COR-L47 (cell line): ENCODE measurements around the gene POLR2B.
"Not testable (repeated sequence)": the region's sequence is repeated elsewhere in the genome, so short reads cannot be mapped to it uniquely, and the experiment has no call there.

Experiments used
- DNase-seq: peaks from one replicate; lab custom pipeline; 2025; lab: John Stamatoyannopoulos, UW

POLR2B gene

GRCh38 chr4:56978750-56979303 lies at the start of gene POLR2B:
Gene POLR2B (plus strand): TSS chr4:56978896. CDS start chr4:56978986, 90 bp downstream.
- DNase-seq, result peak; percentile 88

- no peak for DNase-seq
Observed at GRCh38 chr4:56930638-56931037, 48.1 kb upstream of the POLR2B start.

GRCh38 chr4:56931924-56932323 lies 46.8 kb upstream of the POLR2B start:
- no peak for DNase-seq

GRCh38 chr4:56937262-56937661 lies 41.4 kb upstream of the POLR2B start:
- DNase-seq, result no peak

- not testable (repeated sequence) for DNase-seq
Observed at GRCh38 chr4:56939826-56940225, 38.9 kb upstream of the POLR2B start.

- DNase-seq, result no peak
Observed at GRCh38 chr4:56940403-56940802, 38.3 kb upstream of the POLR2B start.

GRCh38 chr4:56940971-56941370 lies 37.7 kb upstream of the POLR2B start:
- no peak for DNase-seq

GRCh38 chr4:56941403-56941802 lies 37.3 kb upstream of the POLR2B start:
- no peak for DNase-seq

GRCh38 chr4:56953680-56954520 lies 24.8 kb upstream of the POLR2B start:
- no peak for DNase-seq

- DNase-seq, result peak; percentile 28
Observed at GRCh38 chr4:56958111-56958517, 20.6 kb upstream of the POLR2B start.

GRCh38 chr4:56959100-56959499 lies 19.6 kb upstream of the POLR2B start:
- DNase-seq, result no peak

- no peak for DNase-seq
Observed at GRCh38 chr4:56961107-56961500, 17.6 kb upstream of the POLR2B start.

- no peak for DNase-seq
Observed at GRCh38 chr4:56971383-56971782, 7.3 kb upstream of the POLR2B start.

GRCh38 chr4:56972389-56972788 lies 6.3 kb upstream of the POLR2B start:
- no peak for DNase-seq

GRCh38 chr4:56972809-56973208 lies 5.9 kb upstream of the POLR2B start:
- DNase-seq, result no peak

- DNase-seq, result no peak
Observed at GRCh38 chr4:56973336-56973735, 5.4 kb upstream of the POLR2B start.

- DNase-seq, result no peak
Observed at GRCh38 chr4:56976283-56976836, 2.3 kb upstream of the POLR2B start.

GRCh38 chr4:56976837-56977320 lies 1.8 kb upstream of the POLR2B start:
- DNase-seq, result peak; percentile 47

GRCh38 chr4:56977321-56978012 lies 1.2 kb upstream of the POLR2B start, which contains the start of gene NOA1:
Gene NOA1 (minus strand): TSS chr4:56977606. CDS start chr4:56977585, 21 bp downstream.
- DNase-seq, result peak; percentile 96

GRCh38 chr4:56979421-56980072 lies 851 bp downstream of the POLR2B start:
- no peak for DNase-seq

- DNase-seq, result no peak
Observed at GRCh38 chr4:56981795-56982201, 3.1 kb downstream of the POLR2B start.

GRCh38 chr4:56986192-56986591 lies 7.5 kb downstream of the POLR2B start:
- no peak for DNase-seq
